Testis (tissue), 2 donors: Measurements from ENCODE around the gene STIM1.

Experiments
- CTCF ChIP-seq, 3 experiments: fragments of 450-650 bp in 2 of 3; fragments of 200-600 bp in 1 of 3; sonication (generic) in 1 of 3; IDR thresholded peaks; one replicate each; pipeline ENCODE4 v1.5.1; 2016 to 2019; ENCODE audit warnings: antibody characterized with exemption in 3 of 3, mild to moderate bottlenecking in 2 of 3, moderate library complexity in 1 of 3
- POLR2A ChIP-seq: fragments of 450-650 bp; IDR thresholded peaks from one replicate; pipeline ENCODE4 v1.6.1; 2017; ENCODE audit warnings: antibody characterized with exemption, mild to moderate bottlenecking, moderate library complexity

- no peak for TF ChIP-seq POLR2A
- TF ChIP-seq CTCF (IDR thresholded peaks at IDR 0.05) = no peak
These were observed 186.4 kb downstream of the STIM1 start for GRCh38 chr11:4041731-4042391.
